UCSD-AML1 (cell line): Measurements from ENCODE around the gene LRRC45.
"Not testable (repeated sequence)": the region's sequence is repeated elsewhere in the genome, so short reads cannot be mapped to it uniquely, and the experiment has no call there.

ENCODE experiments used
- DNase-seq: peaks from one replicate; lab custom pipeline; 2025; ENCODE audit not compliant: unreplicated experiment; lab: John Stamatoyannopoulos, UW

Gene LRRC45

GRCh38 chr17:82022981-82023446 lies at the start of gene LRRC45:
TSS of gene LRRC45 (plus strand) at chr17:82023305. CDS start at chr17:82023644, 339 bp downstream.
- DNase-seq = peak; percentile 100

- no peak for DNase-seq
These were observed 49.7 kb upstream of the LRRC45 start for GRCh38 chr17:81973432-81973831.

GRCh38 chr17:81976332-81977210 lies 46.5 kb upstream of the LRRC45 start:
- DNase-seq = peak; percentile 49

- peak; percentile 93 for DNase-seq
These were observed 45.8 kb upstream of the LRRC45 start, which contains the start of gene ASPSCR1 for GRCh38 chr17:81977211-81977808. TSS of gene ASPSCR1 (plus strand) at chr17:81977629. CDS start at chr17:81977647, 18 bp downstream.

GRCh38 chr17:81978524-81979298 lies 44.4 kb upstream of the LRRC45 start:
- no peak for DNase-seq

GRCh38 chr17:81980122-81980521 lies 43.0 kb upstream of the LRRC45 start:
- DNase-seq = no peak

GRCh38 chr17:81980707-81981343 lies 42.3 kb upstream of the LRRC45 start:
- no peak for DNase-seq

GRCh38 chr17:81981511-81981910 lies 41.6 kb upstream of the LRRC45 start:
- DNase-seq = not testable (repeated sequence)

- no peak for DNase-seq
These were observed 40.0 kb upstream of the LRRC45 start for GRCh38 chr17:81983011-81983638.

- no peak for DNase-seq
These were observed 39.3 kb upstream of the LRRC45 start for GRCh38 chr17:81983639-81984373.

GRCh38 chr17:81984773-81985410 lies 38.2 kb upstream of the LRRC45 start:
- no peak for DNase-seq

- DNase-seq = no peak
These were observed 36.5 kb upstream of the LRRC45 start for GRCh38 chr17:81986606-81987005.

GRCh38 chr17:81987161-81987770 lies 35.8 kb upstream of the LRRC45 start:
- no peak for DNase-seq

- no peak for DNase-seq
These were observed 32.0 kb upstream of the LRRC45 start for GRCh38 chr17:81990836-81991683.

GRCh38 chr17:81991684-81992305 lies 31.3 kb upstream of the LRRC45 start:
- no peak for DNase-seq

- no peak for DNase-seq
These were observed 30.6 kb upstream of the LRRC45 start for GRCh38 chr17:81992306-81993102.
